Measurements from ENCODE around the gene CENPX.

The CENPX gene

DNA sequence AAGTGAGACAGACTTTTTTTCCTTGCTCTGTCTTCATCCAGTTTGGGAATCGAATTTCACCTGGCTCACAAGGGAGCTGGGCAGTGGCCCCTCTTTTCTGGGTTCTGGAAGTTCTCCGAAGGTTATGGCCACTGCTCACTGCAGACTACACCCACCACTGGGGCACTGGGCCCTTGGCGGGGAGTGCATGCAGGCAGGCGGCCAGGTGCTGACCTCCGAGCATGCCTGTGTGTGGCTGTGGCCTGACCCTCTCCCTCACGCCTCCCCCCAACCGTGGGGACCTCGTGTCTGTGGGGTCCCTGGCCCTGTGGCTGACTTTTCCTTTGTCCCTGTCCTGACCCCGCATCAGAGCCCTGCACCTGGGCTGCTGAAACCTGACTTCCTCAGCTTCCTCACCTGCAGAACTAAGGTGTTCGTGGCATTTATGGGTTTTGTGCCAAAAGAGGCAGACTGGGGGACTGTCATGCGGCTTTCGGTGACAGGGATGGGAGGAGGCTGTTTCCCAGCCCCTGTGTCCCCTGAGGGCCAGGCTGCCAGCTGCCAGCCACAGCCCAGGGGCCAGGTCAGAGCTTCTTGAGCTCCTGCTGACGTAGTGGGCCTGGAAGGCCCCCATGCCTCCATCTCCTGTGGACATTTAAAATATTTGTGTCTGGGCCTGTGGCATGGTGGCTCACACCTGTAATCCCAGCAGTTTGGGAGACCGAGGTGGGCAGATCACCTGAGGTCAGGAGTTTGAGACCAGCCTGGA lies 23.8 kb downstream of the CENPX start:
- H3K4me3 Mint-ChIP-seq, result no peak overlapping the region
- peaks cover 17% of the 10 kb centered on the region for H3K36me3 Mint-ChIP-seq (ENCODE audit: low read depth)
- peaks cover 2% of the 10 kb centered on the region for H3K4me1 Mint-ChIP-seq (ENCODE audit: low read depth)
- H3K27ac Mint-ChIP-seq, result no peak overlapping the region
- no peaks in the 10 kb centered on the region for H3K9me3 Mint-ChIP-seq
- no peaks in the 10 kb centered on the region for H3K27me3 Mint-ChIP-seq
- DNase-seq, result no peak

DNA sequence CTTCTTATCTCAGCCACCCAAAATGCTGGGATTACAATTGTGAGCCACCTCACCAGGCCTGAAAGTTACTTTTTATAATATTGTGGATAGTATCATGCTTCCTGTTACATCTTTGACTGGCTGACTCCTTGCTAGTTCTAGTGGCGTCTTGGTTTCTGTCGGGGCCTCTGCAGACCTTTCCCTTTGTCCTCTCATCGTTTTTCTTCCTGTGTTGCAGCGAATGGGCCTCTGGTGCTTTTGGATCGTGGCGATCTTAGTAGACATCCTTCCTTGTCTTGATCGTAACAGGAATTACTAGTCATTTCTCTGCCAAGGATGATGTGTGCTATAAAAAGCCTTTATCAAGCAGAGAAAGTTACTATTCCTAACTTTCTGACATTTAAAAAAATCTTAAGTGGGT lies 24.5 kb downstream of the CENPX start:
- H3K9me3 Mint-ChIP-seq, result no peaks in the 10 kb centered on the region
- no peak overlapping the region for H3K27ac Mint-ChIP-seq
- no peak for DNase-seq
- peaks cover 17% of the 10 kb centered on the region for H3K36me3 Mint-ChIP-seq (ENCODE audit: low read depth)
- no peak overlapping the region for H3K4me3 Mint-ChIP-seq
- no peaks in the 10 kb centered on the region for H3K4me1 Mint-ChIP-seq (ENCODE audit: low read depth)
- H3K27me3 Mint-ChIP-seq, result no peaks in the 10 kb centered on the region

DNA sequence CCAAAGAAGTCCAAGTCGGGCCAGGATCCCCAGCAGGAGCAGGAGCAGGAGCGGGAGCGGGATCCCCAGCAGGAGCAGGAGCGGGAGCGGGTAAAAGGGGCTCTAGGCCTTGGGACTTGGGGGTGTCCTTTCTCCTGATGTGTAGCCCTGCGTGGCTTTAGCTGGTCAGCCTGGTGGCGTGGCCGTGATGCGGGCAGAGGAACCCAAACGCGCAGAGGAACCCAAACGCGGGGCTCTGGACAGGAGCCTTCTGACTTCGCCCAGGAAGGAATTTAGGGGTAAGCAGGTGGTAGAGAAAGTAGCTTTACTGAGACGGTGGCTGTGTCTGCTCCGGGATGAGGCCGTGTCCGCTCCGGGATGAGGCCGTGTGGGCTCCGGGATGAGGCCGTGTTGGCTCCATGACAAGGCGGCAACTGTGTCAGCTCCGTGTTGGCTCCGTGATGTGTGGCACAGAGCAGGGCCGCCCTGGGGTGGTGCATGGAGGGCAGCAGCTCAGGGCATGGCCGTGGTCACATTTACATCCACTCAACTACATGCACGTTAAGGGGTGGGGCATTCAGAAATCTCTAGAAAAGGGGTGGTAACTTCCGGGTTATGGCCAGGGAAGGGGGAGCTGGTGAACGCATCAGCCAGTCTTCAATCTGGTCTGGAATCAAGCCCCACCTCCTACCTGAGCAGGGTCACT lies 25.8 kb downstream of the CENPX start:
- Mint-ChIP-seq H3K27ac (no peak overlapping the region), H3K27me3 (no peaks in the 10 kb centered on the region), H3K9me3 (no peaks in the 10 kb centered on the region), H3K36me3 (ENCODE audit: low read depth) (peaks cover 17% of the 10 kb centered on the region), H3K4me1 (ENCODE audit: low read depth) (no peaks in the 10 kb centered on the region), H3K4me3 (no peak overlapping the region)
- DNase-seq, result no peak

DNA sequence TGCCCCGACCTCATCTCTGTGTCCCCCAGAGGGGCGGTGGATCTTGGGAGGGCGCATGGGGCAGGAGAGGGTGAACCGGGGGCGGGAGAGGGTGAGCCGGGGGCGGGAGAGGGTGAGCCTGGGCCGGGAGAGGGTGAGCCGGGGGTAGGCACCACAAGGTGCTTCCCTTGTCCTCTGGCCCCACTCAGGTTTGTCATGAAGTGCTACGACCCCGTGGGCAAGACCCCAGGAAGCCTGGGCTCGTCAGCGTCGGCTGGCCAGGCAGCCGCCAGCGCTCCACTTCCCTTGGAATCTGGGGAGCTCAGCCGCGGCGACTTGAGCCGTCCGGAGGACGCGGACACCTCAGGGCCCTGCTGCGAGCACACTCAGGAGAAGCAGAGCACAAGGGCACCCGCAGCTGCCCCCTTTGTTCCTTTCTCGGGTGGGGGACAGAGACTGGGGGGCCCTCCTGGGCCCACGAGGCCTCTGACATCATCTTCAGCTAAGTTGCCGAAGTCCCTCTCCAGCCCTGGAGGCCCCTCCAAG lies 26.4 kb downstream of the CENPX start:
- H3K9me3 Mint-ChIP-seq, result no peaks in the 10 kb centered on the region
- peaks cover 17% of the 10 kb centered on the region for H3K36me3 Mint-ChIP-seq (ENCODE audit: low read depth)
- no peak overlapping the region for H3K4me3 Mint-ChIP-seq
- DNase-seq, result no peak
- no peak overlapping the region for H3K27ac Mint-ChIP-seq
- no peaks in the 10 kb centered on the region for H3K4me1 Mint-ChIP-seq (ENCODE audit: low read depth)
- no peaks in the 10 kb centered on the region for H3K27me3 Mint-ChIP-seq

DNA sequence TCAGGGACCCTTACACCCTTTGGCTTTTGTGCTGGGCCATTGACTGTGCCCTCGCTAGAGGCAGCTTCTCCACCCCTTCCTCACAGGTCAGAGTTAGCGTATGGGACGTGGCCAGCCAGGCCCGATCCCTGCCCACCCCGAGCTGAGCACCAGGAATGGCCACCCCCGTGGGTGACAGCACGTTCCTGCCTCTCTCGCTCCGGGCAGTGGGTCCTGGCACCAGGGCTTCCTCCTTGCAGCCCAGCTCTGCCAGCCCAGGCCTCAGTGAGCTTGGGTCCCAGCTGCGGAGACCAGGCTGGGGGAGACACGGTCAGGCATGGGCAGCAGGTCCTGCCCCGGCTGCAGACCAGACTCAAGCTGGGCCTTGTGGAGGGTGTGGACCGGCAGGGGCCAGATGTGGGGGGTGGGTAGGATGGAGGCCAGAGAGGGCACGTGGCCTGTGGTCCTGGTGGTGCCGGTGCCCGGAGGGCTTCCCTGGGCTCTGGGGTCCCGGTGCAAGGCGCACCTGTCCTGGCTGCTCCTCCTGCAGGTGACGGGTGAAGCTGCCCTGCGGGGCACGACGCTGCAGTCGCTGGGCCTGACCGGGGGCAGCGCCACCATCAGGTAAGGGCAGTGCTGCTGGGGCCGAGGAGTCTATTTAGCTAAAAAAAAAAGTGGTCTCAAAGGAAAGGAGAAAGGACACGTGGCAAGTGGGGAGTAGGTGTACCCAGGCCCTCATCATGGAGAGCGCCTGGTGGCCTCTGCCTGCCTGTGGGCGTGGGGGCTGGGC lies 27.0 kb downstream of the CENPX start:
- H3K36me3 Mint-ChIP-seq (ENCODE audit: low read depth), result peaks cover 19% of the 10 kb centered on the region
- H3K4me3 Mint-ChIP-seq, result no peak overlapping the region

DNA sequence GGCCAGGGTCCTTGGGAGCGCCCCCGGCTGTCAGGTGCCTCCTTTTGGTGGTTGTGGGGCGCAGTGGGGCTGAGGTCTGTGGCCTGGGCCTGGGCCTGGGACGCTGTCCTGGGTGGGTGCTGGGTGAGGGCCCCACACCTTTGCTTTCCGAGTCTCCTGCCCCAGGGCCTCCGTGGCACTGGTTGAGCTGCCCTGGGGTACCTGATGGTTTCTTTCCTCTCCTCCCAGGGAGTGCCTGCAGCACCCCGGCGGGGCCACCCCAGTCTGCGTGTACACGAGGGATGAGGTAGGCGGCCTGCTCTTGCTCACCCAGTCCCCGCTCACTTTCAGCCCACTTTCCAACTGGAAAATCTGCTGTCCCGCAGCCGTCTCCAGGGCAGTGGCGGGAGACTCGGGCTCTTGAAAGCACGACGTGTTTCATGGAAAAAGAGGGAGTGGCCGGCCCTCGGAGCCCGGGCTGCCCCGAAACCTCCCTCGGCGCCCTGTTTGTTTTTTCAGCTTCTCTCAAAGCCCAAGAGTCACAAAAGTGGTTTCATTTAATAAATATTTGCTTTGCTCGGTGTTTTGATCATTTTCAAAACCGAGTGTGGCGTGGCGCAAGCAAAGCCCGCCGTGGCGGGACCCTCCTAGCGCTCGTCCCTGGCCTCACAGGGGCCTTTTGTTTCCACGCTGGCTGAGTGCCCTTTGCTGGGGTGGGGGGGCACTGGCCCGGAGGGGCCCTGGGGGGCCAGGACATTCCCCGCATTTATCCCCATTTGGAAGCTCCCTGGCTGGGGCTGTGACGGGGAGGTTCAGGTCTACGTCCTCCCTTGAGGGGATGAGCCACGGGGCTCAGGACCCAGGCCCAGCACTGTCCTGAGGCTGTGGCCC lies 27.9 kb downstream of the CENPX start:
- Mint-ChIP-seq H3K4me3 (no peak overlapping the region), H3K9me3 (no peaks in the 10 kb centered on the region), H3K27ac (no peak overlapping the region), H3K36me3 (ENCODE audit: low read depth) (peaks cover 19% of the 10 kb centered on the region), H3K27me3 (no peaks in the 10 kb centered on the region), H3K4me1 (ENCODE audit: low read depth) (no peaks in the 10 kb centered on the region)
- no peak for DNase-seq

More for the DNA sequence above, 27.0 kb downstream of the CENPX start:
- H3K4me1 Mint-ChIP-seq (ENCODE audit: low read depth), result no peaks in the 10 kb centered on the region
- no peaks in the 10 kb centered on the region for H3K27me3 Mint-ChIP-seq
- H3K27ac Mint-ChIP-seq, result no peak overlapping the region
- no peak for DNase-seq
- no peaks in the 10 kb centered on the region for H3K9me3 Mint-ChIP-seq

DNA sequence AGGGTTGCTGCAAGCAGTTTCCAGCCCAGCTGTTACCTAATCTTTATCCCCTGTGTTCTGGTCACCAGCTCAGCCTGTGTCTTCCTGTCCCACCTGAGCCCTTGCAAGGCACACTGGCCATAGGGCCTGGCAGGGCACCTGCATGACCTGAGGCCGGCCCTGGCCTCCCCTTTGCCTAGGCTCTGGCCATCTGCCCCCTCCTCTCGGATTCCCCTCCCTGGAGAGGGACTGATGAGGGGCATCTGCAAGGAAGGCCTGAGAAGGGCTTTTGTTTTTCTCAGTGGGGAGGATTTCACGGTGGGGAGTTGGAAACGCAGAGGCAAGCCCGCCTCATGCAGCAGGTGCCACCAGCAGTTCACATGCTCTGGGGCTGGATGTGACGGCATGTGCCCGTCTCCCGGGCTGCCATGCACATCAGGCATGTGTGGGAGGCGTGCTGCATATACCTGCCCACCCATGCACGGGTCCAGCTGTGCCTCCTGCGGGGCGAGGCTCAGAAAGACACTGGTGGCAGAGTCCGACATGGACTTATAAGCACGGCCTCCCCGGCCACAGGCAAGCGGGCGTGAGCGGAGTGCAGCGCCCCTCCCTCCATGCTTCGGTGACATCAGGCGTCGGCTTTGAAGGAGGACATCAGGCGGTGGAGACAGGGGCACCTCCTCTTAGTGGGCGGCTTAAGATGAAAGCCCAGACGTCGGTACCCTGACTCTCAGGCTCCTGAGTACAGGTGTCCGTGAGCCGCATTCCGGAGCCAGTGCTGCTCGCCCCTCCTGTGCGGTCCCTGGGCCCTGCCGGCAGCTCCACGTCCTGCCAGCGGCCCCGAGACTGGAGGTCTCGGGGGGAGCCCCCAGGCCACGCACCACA lies 28.7 kb downstream of the CENPX start:
- Mint-ChIP-seq H3K9me3 (no peaks in the 10 kb centered on the region), H3K27me3 (no peaks in the 10 kb centered on the region), H3K27ac (no peak overlapping the region), H3K4me3 (no peak overlapping the region), H3K36me3 (ENCODE audit: low read depth) (peaks cover 21% of the 10 kb centered on the region), H3K4me1 (ENCODE audit: low read depth) (peaks cover 3% of the 10 kb centered on the region)
- no peak for DNase-seq

DNA sequence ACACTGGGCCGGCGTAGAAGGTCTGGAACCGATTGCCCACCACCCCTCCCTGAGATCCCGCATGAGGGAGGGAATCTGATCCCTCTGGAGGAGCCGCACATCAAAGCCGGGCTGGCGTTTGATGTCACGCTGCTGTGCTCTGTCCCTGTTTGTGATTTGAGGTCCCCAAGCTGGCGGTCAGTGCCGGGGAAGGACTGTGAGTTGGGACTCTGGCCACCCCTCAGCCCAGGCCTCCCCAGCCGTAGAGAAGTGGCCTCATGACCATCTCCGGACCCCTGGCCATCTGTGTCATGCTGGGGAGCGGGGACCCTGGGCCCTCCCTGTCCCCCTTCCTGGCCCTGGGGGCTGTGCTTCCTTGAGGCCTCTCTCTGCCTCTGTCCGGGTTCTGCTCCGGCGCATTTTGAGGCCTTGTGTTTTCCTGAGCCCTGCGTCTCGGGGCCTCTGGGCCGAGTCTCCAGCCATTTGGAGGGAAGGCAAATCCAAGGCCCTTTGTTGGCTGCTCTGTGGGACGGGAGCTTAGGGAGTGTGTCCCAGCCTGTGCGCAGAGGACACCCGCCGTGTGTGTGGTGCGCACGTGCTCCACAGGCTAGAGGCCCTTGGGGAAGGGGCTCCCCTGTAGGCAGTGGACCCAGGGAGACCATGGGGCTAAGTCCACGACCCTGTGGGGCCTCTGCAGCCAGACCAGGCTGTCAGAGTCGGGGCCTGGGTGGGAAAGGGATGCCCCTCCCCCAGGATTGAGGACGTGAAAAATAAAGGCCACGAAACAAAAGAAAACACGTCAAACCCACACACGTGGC lies 30.2 kb downstream of the CENPX start:
- peaks cover 3% of the 10 kb centered on the region for H3K4me1 Mint-ChIP-seq (ENCODE audit: low read depth)
- H3K4me3 Mint-ChIP-seq, result no peak overlapping the region
- no peak overlapping the region for H3K27ac Mint-ChIP-seq
- no peak for DNase-seq
- no peaks in the 10 kb centered on the region for H3K27me3 Mint-ChIP-seq
- H3K36me3 Mint-ChIP-seq (ENCODE audit: low read depth), result peaks cover 25% of the 10 kb centered on the region
- no peaks in the 10 kb centered on the region for H3K9me3 Mint-ChIP-seq

DNA sequence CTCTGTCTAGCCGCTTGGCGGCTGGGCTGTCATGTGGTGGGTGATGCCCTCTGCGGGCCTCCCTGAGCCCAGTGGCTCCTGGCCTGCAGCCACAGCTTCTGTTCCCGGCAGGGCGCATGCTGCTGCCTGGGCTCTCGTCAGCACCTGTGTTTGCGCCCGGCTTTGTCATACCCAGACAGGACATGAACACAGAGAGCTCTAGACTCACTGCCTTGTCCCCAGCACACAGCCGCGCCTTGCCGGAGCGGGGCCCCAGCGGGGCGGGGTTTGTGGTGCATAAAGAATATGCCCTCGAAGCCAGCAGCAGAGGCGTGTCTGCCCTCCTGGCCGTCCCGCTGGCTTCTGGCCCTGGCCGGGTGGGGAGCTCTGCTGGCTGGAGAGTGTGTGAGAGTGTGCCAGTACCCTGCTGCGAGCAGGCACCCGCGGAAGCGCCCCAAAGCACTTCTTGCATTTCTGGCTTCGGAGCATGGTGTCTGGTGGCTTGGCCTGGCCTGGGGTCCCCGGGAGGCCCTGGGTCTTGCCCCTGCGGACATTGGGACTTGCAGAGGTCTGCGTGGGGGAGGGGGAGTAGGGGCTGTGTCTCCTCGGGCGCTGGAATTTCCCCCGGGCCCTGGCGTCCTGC lies 30.9 kb downstream of the CENPX start:
- peaks cover 3% of the 10 kb centered on the region for H3K4me1 Mint-ChIP-seq (ENCODE audit: low read depth)
- no peak overlapping the region for H3K4me3 Mint-ChIP-seq
- H3K9me3 Mint-ChIP-seq, result no peaks in the 10 kb centered on the region
- no peak for DNase-seq
- peaks cover 27% of the 10 kb centered on the region for H3K36me3 Mint-ChIP-seq (ENCODE audit: low read depth)
- H3K27ac Mint-ChIP-seq, result no peak overlapping the region
- no peaks in the 10 kb centered on the region for H3K27me3 Mint-ChIP-seq

DNA sequence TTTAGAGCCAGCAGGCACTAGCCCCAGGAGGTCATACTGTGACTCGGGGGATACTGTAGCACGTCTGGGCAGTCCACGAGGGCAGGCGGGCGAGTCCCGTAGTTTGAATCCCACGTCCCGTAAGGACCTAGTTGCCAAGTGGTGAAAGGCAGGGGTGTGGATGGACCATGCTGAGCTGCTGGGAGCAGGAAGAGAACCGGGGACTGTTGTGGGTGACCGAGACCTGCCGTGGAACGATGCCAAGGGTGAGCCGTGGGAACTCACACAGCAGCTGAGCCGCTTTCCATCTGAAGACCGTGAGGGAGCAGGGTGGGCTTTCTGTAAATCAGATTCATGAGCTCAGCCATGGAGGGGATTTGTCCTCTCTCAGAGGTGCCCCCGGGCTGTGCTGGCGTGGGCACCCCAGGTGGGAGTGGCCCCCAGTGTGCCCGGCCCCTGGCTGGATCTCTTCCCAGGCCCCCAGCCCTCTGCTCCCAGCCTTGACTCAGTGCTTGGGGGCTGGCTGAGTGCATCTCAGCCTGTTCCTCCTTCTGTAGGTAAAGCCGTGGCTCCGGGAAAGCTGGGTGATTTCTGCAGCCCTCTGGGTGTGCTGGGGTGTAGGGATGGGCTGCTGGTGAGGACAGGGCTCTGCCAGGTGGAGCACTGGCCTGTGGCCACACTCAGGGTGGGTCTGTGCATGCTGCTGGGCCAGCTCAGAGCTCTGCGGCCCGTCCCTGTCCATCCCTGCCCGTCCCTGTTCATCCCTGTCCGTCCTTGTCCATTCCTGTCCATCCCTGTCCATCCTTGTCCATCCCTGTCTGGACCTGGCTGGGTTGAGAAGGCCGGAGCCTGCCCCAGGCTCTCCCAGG lies 31.6 kb downstream of the CENPX start:
- no peak overlapping the region for H3K27ac Mint-ChIP-seq
- peaks cover 29% of the 10 kb centered on the region for H3K36me3 Mint-ChIP-seq (ENCODE audit: low read depth)
- no peaks in the 10 kb centered on the region for H3K27me3 Mint-ChIP-seq
- H3K9me3 Mint-ChIP-seq, result no peaks in the 10 kb centered on the region
- no peak for DNase-seq
- no peak overlapping the region for H3K4me3 Mint-ChIP-seq
- peaks cover 3% of the 10 kb centered on the region for H3K4me1 Mint-ChIP-seq (ENCODE audit: low read depth)

DNA sequence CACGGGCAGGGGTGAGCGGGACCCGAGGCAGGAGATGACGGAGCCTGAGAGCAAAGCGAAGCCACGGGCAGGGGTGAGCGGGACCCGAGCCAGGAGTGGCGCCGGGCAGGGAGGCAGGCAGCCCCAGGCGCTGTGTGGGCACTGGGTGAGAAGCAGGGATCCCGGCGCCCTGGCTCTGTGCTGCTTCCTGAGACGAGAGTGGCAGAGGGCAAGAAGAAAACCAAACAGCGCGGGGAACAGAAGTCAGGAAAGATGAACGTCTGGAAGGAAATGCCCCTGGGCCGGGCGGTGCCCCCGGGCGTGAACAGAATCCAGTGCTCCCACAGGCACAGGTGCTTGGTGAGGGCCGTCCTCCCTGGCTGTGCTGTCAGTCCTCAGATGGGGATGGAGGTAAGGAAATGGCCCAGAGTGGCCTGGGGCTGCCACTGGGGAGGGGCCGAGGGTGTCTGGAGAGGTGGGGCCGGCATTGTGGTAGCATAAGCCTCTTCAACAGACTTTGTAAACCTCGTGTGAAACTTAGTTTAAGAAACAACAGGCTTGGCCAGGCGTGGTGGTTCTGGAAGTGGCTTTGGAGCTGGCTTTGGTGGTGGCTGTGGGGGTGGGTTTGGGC lies 35.4 kb downstream of the CENPX start:
- no peak for DNase-seq
- H3K9me3 Mint-ChIP-seq, result no peaks in the 10 kb centered on the region
- H3K27me3 Mint-ChIP-seq, result no peaks in the 10 kb centered on the region
- H3K4me1 Mint-ChIP-seq (ENCODE audit: low read depth), result peaks cover 8% of the 10 kb centered on the region
- no peak overlapping the region for H3K27ac Mint-ChIP-seq
- no peak overlapping the region for H3K4me3 Mint-ChIP-seq
- peaks cover 52% of the 10 kb centered on the region for H3K36me3 Mint-ChIP-seq (ENCODE audit: low read depth)

Data from activated T-cell treated with anti-CD3 and anti-CD28 coated beads, Interleukin-2, amount 50 U/mL, for 24 hours (primary cell).